AG04450 (cell line): ENCODE measurements around the gene TIFAB. TPM values are rescaled to one million over a fixed set of nuclear protein-coding genes. Genes with fewer than 3 reads are reported as not detected.

ENCODE experiments used
- CTCF ChIA-PET: fragments of 300-600, 350-600 bp; formaldehyde crosslinking; extraction: SDS; loops from one replicate; lab custom pipeline; 2022; ENCODE audit warnings: antibody characterized with exemption, inconsistent platforms; lab: Charles Lee
- POLR2A ChIA-PET: fragments of 350-600 bp; formaldehyde crosslinking; extraction: SDS; loops from one replicate; lab custom pipeline; 2021; ENCODE audit warnings: antibody characterized with exemption, inconsistent platforms; lab: Yijun Ruan, JAX
- DNase-seq: peaks from one replicate; pipeline ENCODE4 v3.0.0-alpha.2; 2011; ENCODE audit warnings: low read depth, low spot score
- H3K27ac ChIP-seq: one replicate; pipeline ENCODE4 v1.5.1; 2012; ENCODE audit warnings: low read depth, low read length, control low read depth
- H3K27me3 ChIP-seq: one replicate; pipeline ENCODE4 v1.6.0; 2012; ENCODE audit warnings: low read length; ENCODE audit not compliant: control insufficient read depth, insufficient read depth
- H3K4me3 ChIP-seq: 2 replicates; pipeline ENCODE4 v1.5.1; 2011; ENCODE audit warnings: mild to moderate bottlenecking, low read depth, low read length, control low read depth
- H3K9me3 ChIP-seq: 2 replicates; pipeline ENCODE4 v1.5.1; 2012; ENCODE audit warnings: low read length; ENCODE audit not compliant: control insufficient read depth, insufficient read depth
- polyA plus RNA-seq: library from polyadenylated mRNA; depleted of rRNA; stranded (reverse); fragments of >200 nt; gene quantifications from 2 replicates; pipeline ENCODE4 v1.2.3, GENCODE V29; 2011
- TF ChIP-seq, protein P1 (sequence below): IDR thresholded peaks from 2 replicates; pipeline ENCODE4 v1.5.1; 2011; ENCODE audit warnings: low read depth, low read length, control low read depth, inconsistent platforms

Gene TIFAB
- polyA plus RNA-seq, 1 experiment: not detected

DNA sequence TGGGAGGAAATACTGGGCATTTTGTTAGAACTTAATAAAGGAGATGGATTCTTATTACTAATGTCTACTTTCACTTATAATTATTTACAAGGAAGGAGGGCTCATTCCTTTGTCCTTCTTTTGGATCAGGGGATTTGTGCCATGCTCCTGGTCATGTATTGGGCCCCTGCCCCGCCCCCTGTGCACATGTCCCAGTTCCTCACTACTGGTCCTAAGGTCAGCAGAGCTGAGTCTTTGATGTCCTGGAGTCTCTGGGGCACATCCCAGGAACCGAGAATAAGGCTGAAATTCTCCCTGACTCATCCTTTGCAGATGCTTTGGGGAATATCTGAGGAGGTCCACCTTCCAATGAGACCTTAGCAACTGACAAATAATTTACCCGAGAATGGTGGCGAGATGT is 19.6 kb upstream of the TIFAB start:
- ChIA-PET CTCF (interaction anchor here (1.2 to 28.4 kb wide), 2 partner anchors 14 to 87 kb away, joined by 3 to 1313 read pairs; no protein-coding TSS in a partner anchor), POLR2A (no interaction called here)
- no peaks in the 10 kb centered on the region for H3K9me3 ChIP-seq
- no peak for DNase-seq
- H3K4me3 ChIP-seq: no peak overlapping the region
- peaks cover 54% of the 10 kb centered on the region for H3K27me3 ChIP-seq
- no peak overlapping the region for H3K27ac ChIP-seq
- TF ChIP-seq, protein P1, sequence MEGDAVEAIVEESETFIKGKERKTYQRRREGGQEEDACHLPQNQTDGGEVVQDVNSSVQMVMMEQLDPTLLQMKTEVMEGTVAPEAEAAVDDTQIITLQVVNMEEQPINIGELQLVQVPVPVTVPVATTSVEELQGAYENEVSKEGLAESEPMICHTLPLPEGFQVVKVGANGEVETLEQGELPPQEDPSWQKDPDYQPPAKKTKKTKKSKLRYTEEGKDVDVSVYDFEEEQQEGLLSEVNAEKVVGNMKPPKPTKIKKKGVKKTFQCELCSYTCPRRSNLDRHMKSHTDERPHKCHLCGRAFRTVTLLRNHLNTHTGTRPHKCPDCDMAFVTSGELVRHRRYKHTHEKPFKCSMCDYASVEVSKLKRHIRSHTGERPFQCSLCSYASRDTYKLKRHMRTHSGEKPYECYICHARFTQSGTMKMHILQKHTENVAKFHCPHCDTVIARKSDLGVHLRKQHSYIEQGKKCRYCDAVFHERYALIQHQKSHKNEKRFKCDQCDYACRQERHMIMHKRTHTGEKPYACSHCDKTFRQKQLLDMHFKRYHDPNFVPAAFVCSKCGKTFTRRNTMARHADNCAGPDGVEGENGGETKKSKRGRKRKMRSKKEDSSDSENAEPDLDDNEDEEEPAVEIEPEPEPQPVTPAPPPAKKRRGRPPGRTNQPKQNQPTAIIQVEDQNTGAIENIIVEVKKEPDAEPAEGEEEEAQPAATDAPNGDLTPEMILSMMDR: no peak

DNA sequence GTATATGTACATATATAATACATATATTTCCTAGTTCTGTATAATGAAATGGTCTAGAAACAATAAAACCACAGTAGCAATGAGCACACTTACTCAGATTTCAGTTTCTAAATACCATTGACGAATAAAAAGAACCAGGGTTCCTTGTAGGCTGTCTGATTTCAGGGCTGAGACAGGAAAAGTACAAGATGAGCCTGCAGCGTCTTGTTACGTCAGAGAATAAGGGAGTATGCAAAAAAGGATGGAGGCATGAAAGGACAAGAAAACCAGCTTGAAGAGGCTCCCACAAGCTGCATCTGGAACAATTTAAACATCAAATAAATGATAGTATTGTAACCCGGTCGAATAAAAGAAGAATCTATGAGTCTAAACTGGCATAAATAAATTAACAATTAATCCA is 17.8 kb upstream of the TIFAB start:
- no peak for DNase-seq
- no peak overlapping the region for H3K4me3 ChIP-seq
- TF ChIP-seq, protein P1: no peak
- ChIA-PET POLR2A (no interaction called here), CTCF (interaction anchor here (28.4 kb wide), 1 partner anchor 89 kb away, joined by 1313 read pairs; no protein-coding TSS in a partner anchor)
- no peak overlapping the region for H3K27ac ChIP-seq
- H3K27me3 ChIP-seq: peaks cover 56% of the 10 kb centered on the region
- no peaks in the 10 kb centered on the region for H3K9me3 ChIP-seq

DNA sequence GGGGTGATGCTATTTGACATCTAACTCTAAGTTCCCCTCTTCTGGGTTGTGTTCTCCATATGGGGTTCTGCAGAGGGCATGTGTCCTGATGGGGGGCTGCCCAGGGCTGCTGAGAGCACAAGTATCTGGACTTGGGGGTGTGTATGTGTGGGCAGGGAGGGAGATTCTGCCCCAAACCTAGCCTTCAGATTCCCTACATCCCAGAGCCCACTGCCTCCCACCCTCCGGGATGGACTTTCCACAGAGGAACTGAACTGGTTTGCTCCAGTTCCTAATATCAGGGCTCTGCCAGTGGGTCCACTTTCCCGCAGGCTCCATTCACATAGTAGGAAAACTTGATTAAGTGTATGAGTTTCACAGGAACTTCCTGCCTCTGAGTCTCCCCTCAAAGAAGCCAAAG is 16.4 kb upstream of the TIFAB start:
- TF ChIP-seq, protein P1: no peak
- ChIA-PET POLR2A (no interaction called here), CTCF (interaction anchor here (0.6 to 28.4 kb wide), 2 partner anchors 64 to 90 kb away, joined by 3 to 1313 read pairs; no protein-coding TSS in a partner anchor)
- Histone ChIP-seq H3K9me3 (no peaks in the 10 kb centered on the region), H3K27me3 (peaks cover 57% of the 10 kb centered on the region), H3K4me3 (no peak overlapping the region), H3K27ac (no peak overlapping the region)
- no peak for DNase-seq

DNA sequence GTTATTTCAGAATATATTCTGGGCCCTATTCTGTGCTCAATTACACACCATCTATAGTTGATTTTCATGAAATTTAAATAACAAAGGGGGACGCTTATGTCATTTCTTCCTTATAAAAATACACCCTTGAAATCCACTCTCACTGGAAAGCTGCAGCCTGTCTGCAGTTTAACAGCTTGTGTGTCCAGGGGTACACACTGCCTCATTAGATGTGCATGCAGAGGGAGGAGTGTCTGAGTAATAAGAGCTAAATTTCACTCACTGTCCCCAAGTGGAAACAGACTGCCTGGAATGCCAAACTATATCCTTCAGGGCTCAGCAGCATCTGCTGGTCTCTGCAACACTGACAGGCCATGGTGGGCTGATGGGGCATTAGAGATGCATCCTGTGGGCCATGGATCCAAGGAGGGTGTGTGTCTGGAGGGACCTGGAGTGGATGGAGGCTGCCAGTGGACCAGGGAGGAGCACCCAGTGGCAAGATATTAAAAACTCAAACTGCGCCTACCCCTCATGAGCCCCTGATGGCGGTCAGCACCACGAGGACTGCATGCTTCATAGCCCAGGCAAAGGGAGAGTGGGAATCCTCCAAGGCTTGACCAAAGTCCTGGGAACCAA is 15.8 kb upstream of the TIFAB start:
- Histone ChIP-seq H3K4me3 (no peak overlapping the region), H3K27ac (no peak overlapping the region), H3K9me3 (no peaks in the 10 kb centered on the region), H3K27me3 (peaks cover 61% of the 10 kb centered on the region)
- CTCF ChIA-PET: interaction anchor here (0.6 to 28.4 kb wide), 2 partner anchors 64 to 91 kb away, joined by 3 to 1313 read pairs; no protein-coding TSS in a partner anchor
- POLR2A ChIA-PET: no interaction called here
- DNase-seq: no peak
- TF ChIP-seq, protein P1: no peak

DNA sequence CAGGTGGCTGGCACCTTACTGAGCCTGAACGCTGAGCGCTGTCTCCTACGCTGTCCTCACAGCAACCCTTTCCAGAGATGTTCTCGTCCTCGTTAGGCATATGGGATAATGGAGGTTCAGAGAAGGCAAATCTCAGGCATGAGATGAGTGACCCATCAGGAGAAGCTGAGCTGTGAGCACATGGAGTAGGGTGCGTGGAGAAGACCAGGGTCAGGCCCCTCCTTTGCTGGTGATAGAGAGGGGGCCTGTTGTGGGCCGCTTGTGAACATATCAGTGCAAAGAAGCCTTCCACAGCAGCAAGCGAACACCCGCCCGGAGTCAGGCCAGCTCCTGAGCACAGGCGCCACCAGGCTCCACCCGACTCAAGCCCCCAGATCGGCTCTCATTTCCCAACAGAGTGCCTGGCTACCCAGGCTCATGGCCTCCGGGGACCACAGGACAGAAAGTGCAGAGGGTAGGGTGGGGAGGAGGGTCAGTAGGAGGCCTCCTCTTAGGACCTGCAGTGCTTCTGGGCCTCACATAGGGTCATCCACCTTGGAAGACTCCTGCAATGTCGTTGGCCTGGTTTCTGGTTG is 15.0 kb upstream of the TIFAB start:
- no peak for DNase-seq
- H3K27ac ChIP-seq: no peak overlapping the region
- POLR2A ChIA-PET: interaction anchor here (1.7 kb wide), 1 partner anchor 85 kb away, joined by 5 read pairs; no protein-coding TSS in a partner anchor
- CTCF ChIA-PET: interaction anchor here (1.1 to 28.4 kb wide), 9 partner anchors 9 to 91 kb away, joined by 3 to 1313 read pairs (median 11); no protein-coding TSS in a partner anchor
- TF ChIP-seq, protein P1: no peak
- H3K9me3 ChIP-seq: no peaks in the 10 kb centered on the region
- no peak overlapping the region for H3K4me3 ChIP-seq
- peaks cover 61% of the 10 kb centered on the region for H3K27me3 ChIP-seq
